ENCODE data around the gene NFX1.
A peak's percentile ranks its signal among the peaks of the same experiment; 100 is the strongest.

Gene NFX1

DNA sequence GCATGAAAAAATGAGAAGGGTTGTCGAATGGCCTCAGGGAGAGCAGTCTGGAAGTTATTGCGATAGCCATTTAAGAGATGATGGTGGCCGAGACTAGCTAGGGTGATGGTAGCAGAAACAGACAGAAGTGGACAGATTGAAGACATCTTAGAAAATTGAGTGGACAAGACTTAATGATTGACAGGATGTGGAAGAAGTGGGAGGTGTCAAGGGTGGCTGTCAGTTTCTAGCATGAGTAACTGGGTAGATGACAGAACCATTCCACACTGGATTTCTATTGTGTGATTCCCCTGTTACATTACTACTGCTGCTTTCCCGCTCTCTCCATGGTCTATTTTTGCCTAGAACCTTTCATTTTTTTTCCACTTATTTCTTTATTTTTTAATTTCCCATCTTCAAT is 12.8 kb upstream of the NFX1 start:
- DNase-seq (ENCODE audit: low read depth), result no peak
- no peak overlapping the region for H3K4me3 ChIP-seq (ENCODE audit: low read depth, low read length)
- TF ChIP-seq, protein P1, sequence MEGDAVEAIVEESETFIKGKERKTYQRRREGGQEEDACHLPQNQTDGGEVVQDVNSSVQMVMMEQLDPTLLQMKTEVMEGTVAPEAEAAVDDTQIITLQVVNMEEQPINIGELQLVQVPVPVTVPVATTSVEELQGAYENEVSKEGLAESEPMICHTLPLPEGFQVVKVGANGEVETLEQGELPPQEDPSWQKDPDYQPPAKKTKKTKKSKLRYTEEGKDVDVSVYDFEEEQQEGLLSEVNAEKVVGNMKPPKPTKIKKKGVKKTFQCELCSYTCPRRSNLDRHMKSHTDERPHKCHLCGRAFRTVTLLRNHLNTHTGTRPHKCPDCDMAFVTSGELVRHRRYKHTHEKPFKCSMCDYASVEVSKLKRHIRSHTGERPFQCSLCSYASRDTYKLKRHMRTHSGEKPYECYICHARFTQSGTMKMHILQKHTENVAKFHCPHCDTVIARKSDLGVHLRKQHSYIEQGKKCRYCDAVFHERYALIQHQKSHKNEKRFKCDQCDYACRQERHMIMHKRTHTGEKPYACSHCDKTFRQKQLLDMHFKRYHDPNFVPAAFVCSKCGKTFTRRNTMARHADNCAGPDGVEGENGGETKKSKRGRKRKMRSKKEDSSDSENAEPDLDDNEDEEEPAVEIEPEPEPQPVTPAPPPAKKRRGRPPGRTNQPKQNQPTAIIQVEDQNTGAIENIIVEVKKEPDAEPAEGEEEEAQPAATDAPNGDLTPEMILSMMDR (IDR thresholded peaks at IDR 0.05; ENCODE audit: low read depth, low read length, missing control alignments), result no peak

DNA sequence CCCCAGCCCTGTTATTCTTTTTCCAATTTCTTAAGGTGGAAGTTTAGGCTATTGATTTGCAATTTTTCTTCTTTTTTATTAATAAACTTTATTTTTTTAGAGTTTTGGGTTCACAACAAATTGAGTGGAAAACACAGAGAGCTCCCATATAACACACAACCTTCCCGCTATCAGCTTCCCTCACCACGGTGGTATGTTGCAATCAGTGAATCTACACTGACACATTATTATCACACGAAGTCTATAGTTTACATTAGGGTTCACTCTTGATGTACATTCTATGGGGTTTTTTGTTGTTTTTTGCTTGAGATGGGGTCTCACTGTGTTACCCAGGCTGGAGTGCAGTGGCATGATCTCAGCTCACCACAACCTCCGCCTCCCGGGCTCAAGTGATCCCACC is 4.8 kb upstream of the NFX1 start:
- DNase-seq (ENCODE audit: low read depth), result no peak
- TF ChIP-seq, protein P1 (IDR thresholded peaks at IDR 0.05; ENCODE audit: low read depth, low read length, missing control alignments), result no peak

DNA sequence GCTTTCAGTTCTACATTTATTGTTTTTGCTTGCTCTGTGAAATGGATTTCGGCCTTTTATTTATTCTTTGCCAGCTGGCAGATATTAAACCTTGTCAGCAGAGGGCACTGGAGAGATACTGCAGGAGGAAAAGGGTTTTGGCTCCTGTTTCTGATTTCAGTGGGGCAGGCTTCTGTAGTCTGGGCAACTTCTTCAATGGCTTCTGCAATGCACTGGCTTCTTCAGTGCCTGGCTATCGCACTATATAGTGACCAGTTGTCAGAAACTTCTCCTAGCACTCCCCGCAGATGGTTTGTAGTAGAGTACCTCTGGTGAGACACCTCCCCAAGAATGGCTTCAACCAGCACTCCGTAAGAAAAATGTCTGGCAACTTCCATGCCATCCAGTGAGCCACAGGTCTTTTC is 3.2 kb upstream of the NFX1 start:
- no peak for DNase-seq (ENCODE audit: low read depth)
- H3K4me3 ChIP-seq (ENCODE audit: low read depth, low read length), result no peak overlapping the region
- TF ChIP-seq, protein P1 (IDR thresholded peaks at IDR 0.05; ENCODE audit: low read depth, low read length, missing control alignments), result peak; percentile 69

More for the DNA sequence above, 4.8 kb upstream of the NFX1 start:
- H3K4me3 ChIP-seq (ENCODE audit: low read depth, low read length), result no peak overlapping the region

DNA sequence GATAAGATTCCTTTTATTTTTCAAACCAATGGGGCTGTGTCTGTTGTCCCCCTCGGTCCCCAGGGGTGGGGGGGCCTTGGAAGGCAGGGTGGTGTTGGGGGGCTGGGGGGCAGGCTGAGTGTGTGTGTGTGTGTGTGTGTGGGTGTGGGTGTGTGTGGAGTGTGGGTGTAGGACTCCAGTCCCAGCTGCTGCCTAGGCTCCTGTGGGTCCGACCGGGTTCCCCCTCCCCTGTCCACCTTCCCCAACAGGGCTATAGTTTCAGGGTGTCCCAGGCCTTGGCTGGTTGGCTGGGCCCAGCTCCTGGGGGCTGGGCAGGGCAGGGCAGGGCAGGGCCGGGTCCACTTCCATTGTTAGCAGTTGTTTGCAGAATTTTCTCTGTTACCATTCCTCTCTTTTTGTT is 2.1 kb upstream of the NFX1 start:
- no peak for DNase-seq (ENCODE audit: low read depth)
- no peak overlapping the region for H3K4me3 ChIP-seq (ENCODE audit: low read depth, low read length)
- TF ChIP-seq, protein P1 (IDR thresholded peaks at IDR 0.05; ENCODE audit: low read depth, low read length, missing control alignments), result no peak

DNA sequence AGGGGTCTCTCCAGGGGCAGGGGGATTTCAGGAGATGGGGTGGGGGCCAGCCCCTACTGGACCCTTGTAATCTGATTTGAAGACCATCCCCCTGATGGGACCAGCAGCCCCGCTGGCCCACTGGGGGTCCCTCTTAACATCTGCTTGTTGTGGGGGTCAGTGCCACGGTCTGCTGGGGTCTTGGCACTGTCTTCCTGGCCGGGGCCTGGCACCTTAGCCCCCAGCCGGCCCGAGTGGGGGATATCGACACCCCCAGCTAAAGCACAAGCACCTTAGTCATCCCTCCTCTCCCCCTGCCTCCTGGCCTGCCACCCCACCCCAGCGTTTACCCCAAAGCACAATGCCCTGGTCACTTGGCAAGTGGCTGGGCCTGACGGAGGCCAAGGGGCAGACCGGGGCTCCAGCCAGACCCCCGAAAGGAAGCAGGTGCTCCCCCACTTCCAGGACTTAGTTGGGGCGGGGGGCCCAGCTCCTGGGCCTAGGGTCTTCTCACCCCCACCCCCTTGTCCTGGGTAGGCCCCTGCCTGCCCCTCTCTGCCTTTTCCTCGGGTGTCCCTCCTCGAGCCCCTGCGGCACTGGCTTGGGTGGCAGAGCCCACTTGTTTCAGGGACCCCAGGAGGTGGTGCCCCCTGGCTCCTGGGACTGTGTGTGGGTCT is 1.4 kb upstream of the NFX1 start:
- H3K4me3 ChIP-seq (ENCODE audit: low read depth, low read length), result no peak overlapping the region
- no peak for DNase-seq (ENCODE audit: low read depth)
- TF ChIP-seq, protein P1 (IDR thresholded peaks at IDR 0.05; ENCODE audit: low read depth, low read length, missing control alignments), result no peak

DNA sequence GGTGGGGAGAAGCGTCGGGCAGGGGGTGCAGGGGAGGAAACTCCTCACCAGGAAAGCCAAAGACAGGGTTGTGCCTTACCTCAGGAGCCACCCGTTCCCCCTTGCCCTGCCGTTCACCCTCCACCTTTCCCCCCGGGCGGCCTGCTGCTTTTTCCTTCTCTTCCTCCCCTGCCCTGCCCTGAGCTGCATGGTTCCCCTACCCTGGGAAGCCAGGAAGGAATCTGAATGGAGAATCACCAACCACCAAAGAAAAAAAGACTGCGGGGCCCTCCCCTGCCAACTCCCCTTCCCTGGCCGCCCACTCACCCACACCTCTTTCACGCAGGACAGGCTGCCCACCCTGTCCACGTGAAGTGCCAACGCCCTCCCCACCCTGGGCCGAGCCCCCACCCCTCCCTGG is 820 bp upstream of the NFX1 start:
- peak overlapping the region; percentile 93 for H3K4me3 ChIP-seq (ENCODE audit: low read depth, low read length)
- no peak for DNase-seq (ENCODE audit: low read depth)
- TF ChIP-seq, protein P1 (IDR thresholded peaks at IDR 0.05; ENCODE audit: low read depth, low read length, missing control alignments), result no peak

DNA sequence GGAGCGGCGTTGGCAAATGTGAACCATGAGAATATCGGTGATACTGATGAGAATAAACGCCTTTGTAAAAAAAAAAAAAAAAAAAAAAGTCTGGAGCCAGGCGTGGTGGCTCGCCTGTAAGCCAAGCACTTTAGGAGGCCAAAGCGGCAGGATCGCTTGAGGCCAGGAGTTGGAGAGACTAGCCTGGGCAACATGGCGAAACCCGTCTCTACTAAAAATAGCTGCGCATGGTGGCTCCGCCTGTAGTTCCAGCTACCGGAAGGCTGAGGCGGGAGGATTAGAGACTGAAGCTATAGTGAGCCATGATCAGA is 425 bp upstream of the NFX1 start:
- H3K4me3 ChIP-seq (ENCODE audit: low read depth, low read length), result peak overlapping the region; percentile 93

More for the DNA sequence above, 425 bp upstream of the NFX1 start:
- DNase-seq (ENCODE audit: low read depth), result no peak
- TF ChIP-seq, protein P1 (IDR thresholded peaks at IDR 0.05; ENCODE audit: low read depth, low read length, missing control alignments), result no peak

Measured in GM12864 (cell line).